ENCODE measurements around the gene PACRG. TPM values are rescaled to one million over a fixed set of nuclear protein-coding genes. Genes with fewer than 3 reads are reported as not detected.

Gene PACRG
- total RNA-seq, 1 experiment from 2014 or later = 0.52 TPM

GRCh38 chr6:163191704-163192537, 464.1 kb downstream of the PACRG start:
- no peaks in the 10 kb centered on the region for H3K36me3 ChIP-seq (replicated peaks; ENCODE audit: control insufficient read depth, insufficient read depth, low read length)
- no peak for DNase-seq
- H3K27me3 ChIP-seq (ENCODE audit: control insufficient read depth, insufficient read depth, low read length) = no peaks in the 10 kb centered on the region
- no peak overlapping the region for H3K4me3 ChIP-seq (ENCODE audit: insufficient read depth, low read depth, low read length)

GRCh38 chr6:163192591-163192990, 464.8 kb downstream of the PACRG start:
- Histone ChIP-seq H3K36me3 (replicated peaks; ENCODE audit: control insufficient read depth, insufficient read depth, low read length) (no peaks in the 10 kb centered on the region), H3K27me3 (ENCODE audit: control insufficient read depth, insufficient read depth, low read length) (no peaks in the 10 kb centered on the region), H3K4me3 (ENCODE audit: insufficient read depth, low read depth, low read length) (no peak overlapping the region)
- DNase-seq = no peak

- no peak overlapping the region for H3K4me3 ChIP-seq (ENCODE audit: insufficient read depth, low read depth, low read length)
- no peak for DNase-seq
- H3K27me3 ChIP-seq (ENCODE audit: control insufficient read depth, insufficient read depth, low read length) = no peaks in the 10 kb centered on the region
- H3K36me3 ChIP-seq (replicated peaks; ENCODE audit: control insufficient read depth, insufficient read depth, low read length) = no peaks in the 10 kb centered on the region
Measured at GRCh38 chr6:163193326-163193725, 465.6 kb downstream of the PACRG start.

GRCh38 chr6:163195721-163196691, 468.2 kb downstream of the PACRG start:
- H3K4me3 ChIP-seq (ENCODE audit: insufficient read depth, low read depth, low read length) = no peak overlapping the region
- no peaks in the 10 kb centered on the region for H3K27me3 ChIP-seq (ENCODE audit: control insufficient read depth, insufficient read depth, low read length)
- no peaks in the 10 kb centered on the region for H3K36me3 ChIP-seq (replicated peaks; ENCODE audit: control insufficient read depth, insufficient read depth, low read length)

GRCh38 chr6:163197839-163198238, 470.1 kb downstream of the PACRG start:
- Histone ChIP-seq H3K4me3 (ENCODE audit: insufficient read depth, low read depth, low read length) (no peak overlapping the region), H3K27me3 (ENCODE audit: control insufficient read depth, insufficient read depth, low read length) (no peaks in the 10 kb centered on the region), H3K36me3 (replicated peaks; ENCODE audit: control insufficient read depth, insufficient read depth, low read length) (no peaks in the 10 kb centered on the region)
- DNase-seq = no peak

More at GRCh38 chr6:163195721-163196691, 468.2 kb downstream of the PACRG start:
- peak; percentile 65 for DNase-seq

- Histone ChIP-seq H3K4me3 (ENCODE audit: insufficient read depth, low read depth, low read length) (no peak overlapping the region), H3K36me3 (replicated peaks; ENCODE audit: control insufficient read depth, insufficient read depth, low read length) (no peaks in the 10 kb centered on the region), H3K27me3 (ENCODE audit: control insufficient read depth, insufficient read depth, low read length) (no peaks in the 10 kb centered on the region)
- DNase-seq = no peak
Measured at GRCh38 chr6:163198396-163198795, 470.6 kb downstream of the PACRG start.

- no peaks in the 10 kb centered on the region for H3K27me3 ChIP-seq (ENCODE audit: control insufficient read depth, insufficient read depth, low read length)
- DNase-seq = no peak
- no peak overlapping the region for H3K4me3 ChIP-seq (ENCODE audit: insufficient read depth, low read depth, low read length)
- H3K36me3 ChIP-seq (replicated peaks; ENCODE audit: control insufficient read depth, insufficient read depth, low read length) = no peaks in the 10 kb centered on the region
Measured at GRCh38 chr6:163199371-163199770, 471.6 kb downstream of the PACRG start.

GRCh38 chr6:163200289-163200688, 472.5 kb downstream of the PACRG start:
- Histone ChIP-seq H3K36me3 (replicated peaks; ENCODE audit: control insufficient read depth, insufficient read depth, low read length) (no peaks in the 10 kb centered on the region), H3K4me3 (ENCODE audit: insufficient read depth, low read depth, low read length) (no peak overlapping the region), H3K27me3 (ENCODE audit: control insufficient read depth, insufficient read depth, low read length) (no peaks in the 10 kb centered on the region)
- DNase-seq = no peak

GRCh38 chr6:163200694-163201093, 472.9 kb downstream of the PACRG start:
- no peak for DNase-seq
- H3K27me3 ChIP-seq (ENCODE audit: control insufficient read depth, insufficient read depth, low read length) = no peaks in the 10 kb centered on the region
- H3K36me3 ChIP-seq (replicated peaks; ENCODE audit: control insufficient read depth, insufficient read depth, low read length) = no peaks in the 10 kb centered on the region
- H3K4me3 ChIP-seq (ENCODE audit: insufficient read depth, low read depth, low read length) = no peak overlapping the region

GRCh38 chr6:163201855-163202254, 474.1 kb downstream of the PACRG start:
- no peak for DNase-seq
- no peaks in the 10 kb centered on the region for H3K36me3 ChIP-seq (replicated peaks; ENCODE audit: control insufficient read depth, insufficient read depth, low read length)
- no peak overlapping the region for H3K4me3 ChIP-seq (ENCODE audit: insufficient read depth, low read depth, low read length)
- H3K27me3 ChIP-seq (ENCODE audit: control insufficient read depth, insufficient read depth, low read length) = no peaks in the 10 kb centered on the region

GRCh38 chr6:163206196-163206595, 478.4 kb downstream of the PACRG start:
- no peak overlapping the region for H3K4me3 ChIP-seq (ENCODE audit: insufficient read depth, low read depth, low read length)
- H3K27me3 ChIP-seq (ENCODE audit: control insufficient read depth, insufficient read depth, low read length) = no peaks in the 10 kb centered on the region
- DNase-seq = no peak
- no peaks in the 10 kb centered on the region for H3K36me3 ChIP-seq (replicated peaks; ENCODE audit: control insufficient read depth, insufficient read depth, low read length)

- Histone ChIP-seq H3K4me3 (ENCODE audit: insufficient read depth, low read depth, low read length) (no peak overlapping the region), H3K27me3 (ENCODE audit: control insufficient read depth, insufficient read depth, low read length) (no peaks in the 10 kb centered on the region), H3K36me3 (replicated peaks; ENCODE audit: control insufficient read depth, insufficient read depth, low read length) (no peaks in the 10 kb centered on the region)
- DNase-seq = no peak
Measured at GRCh38 chr6:163207431-163208383, 479.9 kb downstream of the PACRG start.

- no peaks in the 10 kb centered on the region for H3K36me3 ChIP-seq (replicated peaks; ENCODE audit: control insufficient read depth, insufficient read depth, low read length)
- no peak overlapping the region for H3K4me3 ChIP-seq (ENCODE audit: insufficient read depth, low read depth, low read length)
- H3K27me3 ChIP-seq (ENCODE audit: control insufficient read depth, insufficient read depth, low read length) = no peaks in the 10 kb centered on the region
- no peak for DNase-seq
Measured at GRCh38 chr6:163209005-163209404, 481.2 kb downstream of the PACRG start.

GRCh38 chr6:163212123-163212522, 484.3 kb downstream of the PACRG start:
- Histone ChIP-seq H3K27me3 (ENCODE audit: control insufficient read depth, insufficient read depth, low read length) (no peaks in the 10 kb centered on the region), H3K36me3 (replicated peaks; ENCODE audit: control insufficient read depth, insufficient read depth, low read length) (no peaks in the 10 kb centered on the region), H3K4me3 (ENCODE audit: insufficient read depth, low read depth, low read length) (no peak overlapping the region)
- no peak for DNase-seq

All from H7 (cell line).